H1 (cell line): ENCODE data around the gene FLT4. TPM values are rescaled to one million over a fixed set of nuclear protein-coding genes. Genes with fewer than 3 reads are reported as not detected.
A peak's percentile ranks its signal among the peaks of the same experiment; 100 is the strongest.

Experiments
- CTCF ChIA-PET: fragments of 300-600 bp; sonication (Branson Sonifier 250); formaldehyde crosslinking; loops from one replicate; lab custom pipeline; 2021; ENCODE audit not compliant: partially characterized antibody; lab: Charles Lee
- POLR2A ChIA-PET: fragments of 300-600 bp; sonication (Branson Sonifier 250); formaldehyde crosslinking; loops from one replicate; lab custom pipeline; 2021; ENCODE audit warnings: inconsistent platforms; ENCODE audit not compliant: partially characterized antibody; lab: Charles Lee
- DNase-seq, 2 experiments: peaks; one replicate each; pipeline versions ENCODE4 v3.0.0 to v3.0.0-alpha.2; 2010 to 2022; ENCODE audit warnings: low spot score in 2 of 2, low read depth in 1 of 2, mixed read lengths in 1 of 2
- FAIRE-seq: peaks from 2 replicates; lab custom pipeline; 2011; peaks lifted over from hg19 to GRCh38; lab: Jason Lieb, UNC
- H2AFZ ChIP-seq: 2 replicates; pipeline ENCODE4 v1.8.1; 2012; ENCODE audit warnings: low read length, inconsistent platforms
- H2AK5ac ChIP-seq: 2 replicates; pipeline ENCODE4 v1.6.1; 2013; ENCODE audit warnings: low read depth, low read length
- H2BK120ac ChIP-seq: replicated peaks from 2 replicates; pipeline ENCODE3; 2013; ENCODE audit warnings: low read depth, low read length, inconsistent platforms
- H2BK12ac ChIP-seq: 2 replicates; pipeline ENCODE4 v1.6.1; 2013; ENCODE audit warnings: low read depth, low read length
- H2BK15ac ChIP-seq: 2 replicates; pipeline ENCODE4 v1.6.1; 2013; ENCODE audit warnings: low read length
- H2BK20ac ChIP-seq: 2 replicates; pipeline ENCODE4 v1.6.1; 2013; ENCODE audit warnings: low read length
- H2BK5ac ChIP-seq: 2 replicates; pipeline ENCODE4 v1.6.1; 2013; ENCODE audit warnings: low read depth, low read length
- H3K14ac ChIP-seq: 2 replicates; pipeline ENCODE4 v1.6.1; 2013; ENCODE audit warnings: inconsistent platforms; ENCODE audit not compliant: insufficient read length
- H3K18ac ChIP-seq: 2 replicates; pipeline ENCODE4 v1.6.1; 2013; ENCODE audit warnings: low read length; ENCODE audit errors: extremely low read depth
- H3K23ac ChIP-seq: 2 replicates; pipeline ENCODE4 v1.6.1; 2013; ENCODE audit warnings: inconsistent platforms; ENCODE audit not compliant: insufficient read length
- H3K23me2 ChIP-seq: 2 replicates; pipeline ENCODE4 v1.6.1; 2013; ENCODE audit warnings: low read depth, low read length
- H3K27ac ChIP-seq: 2 replicates; pipeline ENCODE4 v1.6.1; 2011; ENCODE audit warnings: low read depth, low read length, inconsistent platforms
- H3K27me3 ChIP-seq, 4 experiments: replicated peaks in 1 of 4; 1 replicate in 1 of 4; 2 replicates in 3 of 4; pipeline versions ENCODE4 v1.6.1 to v1.8.1; 2011 to 2013; ENCODE audit warnings: low read length in 3 of 4, mild to moderate bottlenecking in 3 of 4, inconsistent platforms in 2 of 4, mixed read lengths in 2 of 4, moderate library complexity in 1 of 4; ENCODE audit not compliant: control insufficient read depth in 3 of 4, insufficient read depth in 3 of 4; ENCODE audit errors: extremely low read depth in 1 of 4
- H3K36me3 ChIP-seq, 4 experiments: 2 replicates each; pipeline versions ENCODE4 v1.6.1 to v1.8.1; 2011 to 2013; ENCODE audit warnings: mild to moderate bottlenecking in 4 of 4, low read length in 3 of 4, moderate library complexity in 2 of 4, control low read depth in 1 of 4, inconsistent platforms in 1 of 4; ENCODE audit not compliant: insufficient read depth in 4 of 4, control insufficient read depth in 2 of 4
- H3K4ac ChIP-seq: replicated peaks from 2 replicates; pipeline ENCODE3; 2013; ENCODE audit warnings: low read length, low read depth, mixed read lengths, inconsistent platforms; ENCODE audit not compliant: insufficient read length
- H3K4me1 ChIP-seq, 4 experiments: replicated peaks in 1 of 4; 1 replicate in 1 of 4; 2 replicates in 3 of 4; pipeline versions ENCODE4 v1.6.1 to v1.8.1; 2011 to 2013; ENCODE audit warnings: low read length in 3 of 4, inconsistent platforms in 2 of 4, mixed read lengths in 1 of 4; ENCODE audit not compliant: insufficient read depth in 4 of 4, control insufficient read depth in 3 of 4
- H3K4me2 ChIP-seq, 2 experiments: 2 replicates each; pipeline versions ENCODE4 v1.6.1 to v1.8.1; 2011 to 2013; ENCODE audit warnings: low read depth in 2 of 2, low read length in 2 of 2, control low read depth in 1 of 2, inconsistent platforms in 1 of 2, mild to moderate bottlenecking in 1 of 2; ENCODE audit not compliant: insufficient read depth in 1 of 2
- H3K4me3 ChIP-seq, 4 experiments: fragments of 200-600, 300-600 bp in 1 of 4; sonication (generic), shearing (Covaris generic), sonication (Bioruptor Twin) in 1 of 4; 2 replicates each; pipeline versions ENCODE4 v1.5.1 to v1.8.1; 2011 to 2016; ENCODE audit warnings: low read length in 4 of 4, low read depth in 3 of 4, control low read depth in 2 of 4, inconsistent platforms in 2 of 4, mild to moderate bottlenecking in 2 of 4, mixed read lengths in 1 of 4, moderate library complexity in 1 of 4; ENCODE audit not compliant: insufficient read depth in 2 of 4; ENCODE audit errors: extremely low read depth in 1 of 4
- H3K56ac ChIP-seq: replicated peaks from 2 replicates; pipeline ENCODE3; 2013; ENCODE audit warnings: low read depth, mild to moderate bottlenecking, mixed read lengths, low read length, inconsistent platforms; ENCODE audit not compliant: insufficient read length
- H3K79me1 ChIP-seq: 2 replicates; pipeline ENCODE4 v1.6.1; 2013; ENCODE audit warnings: low read depth, low read length, control low read depth
- H3K79me2 ChIP-seq, 2 experiments: 2 replicates each; pipeline versions ENCODE4 v1.6.1 to v1.8.1; 2012 to 2013; ENCODE audit warnings: low read length in 2 of 2, mild to moderate bottlenecking in 2 of 2, inconsistent platforms in 1 of 2; ENCODE audit not compliant: insufficient read depth in 2 of 2, control insufficient read depth in 1 of 2
- H3K9ac ChIP-seq, 4 experiments: replicated peaks in 1 of 4; 1 replicate in 1 of 4; 2 replicates in 3 of 4; pipeline versions ENCODE4 v1.6.1 to v1.8.1; 2011 to 2013; ENCODE audit warnings: low read depth in 3 of 4, low read length in 3 of 4, control low read depth in 2 of 4, mild to moderate bottlenecking in 2 of 4, moderate library complexity in 2 of 4, inconsistent platforms in 1 of 4; ENCODE audit errors: extremely low read depth in 1 of 4
- H3K9me3 ChIP-seq, 2 experiments: 2 replicates each; pipeline versions ENCODE4 v1.6.1 to v1.8.1; 2012 to 2013; ENCODE audit warnings: mild to moderate bottlenecking in 2 of 2, moderate library complexity in 2 of 2, control low read depth in 1 of 2, inconsistent platforms in 1 of 2, low read depth in 1 of 2, low read length in 1 of 2, mixed read lengths in 1 of 2; ENCODE audit not compliant: insufficient read depth in 2 of 2
- H4K20me1 ChIP-seq, 2 experiments: replicated peaks in 1 of 2; 2 replicates each; pipeline versions ENCODE3 to v1.8.1; 2011 to 2013; ENCODE audit warnings: inconsistent platforms in 2 of 2, low read length in 2 of 2, mild to moderate bottlenecking in 1 of 2; ENCODE audit not compliant: insufficient read depth in 2 of 2, control insufficient read depth in 1 of 2
- H4K5ac ChIP-seq: 2 replicates; pipeline ENCODE4 v1.6.1; 2013; ENCODE audit warnings: low read length, low read depth, mixed read lengths, inconsistent platforms; ENCODE audit not compliant: insufficient read length
- H4K8ac ChIP-seq: 2 replicates; pipeline ENCODE4 v1.8.0; 2013; ENCODE audit warnings: mild to moderate bottlenecking, moderate library complexity, low read length, inconsistent platforms; ENCODE audit not compliant: insufficient read depth; ENCODE audit errors: extremely low read depth
- H4K91ac ChIP-seq: replicated peaks from 2 replicates; pipeline ENCODE3; 2013; ENCODE audit warnings: low read length, mixed read lengths, inconsistent platforms; ENCODE audit not compliant: insufficient read length
- E2F6 ChIP-seq: IDR thresholded peaks from 2 replicates; pipeline ENCODE4 v1.6.1; 2012; ENCODE audit warnings: inconsistent platforms
- SP4 ChIP-seq: IDR thresholded peaks from 2 replicates; pipeline ENCODE4 v1.6.1; 2012; ENCODE audit warnings: low read length, inconsistent platforms
- WGBS, 2 experiments: shearing (Covaris generic) in 1 of 2; methylation state at CpG; one replicate each; pipeline versions ENCODE4 v1.1.6 to v1.1.7; 2013 to 2015; ENCODE audit warnings: low lambda C conversion rate in 2 of 2, mixed read lengths in 2 of 2, inconsistent platforms in 1 of 2, low coverage in 1 of 2, missing lambda C conversion rate in 1 of 2; ENCODE audit not compliant: insufficient replicate concordance in 2 of 2, insufficient coverage in 1 of 2, insufficient read length in 1 of 2; ENCODE audit errors: extremely low coverage in 1 of 2, missing lambda C conversion rate in 1 of 2; 5-methylcytosine and 5-hydroxymethylcytosine counted together
- polyA plus RNA-seq, 7 experiments: library from polyadenylated mRNA; depleted of rRNA in 3 of 7; stranded (reverse) in 5 of 7; unstranded in 2 of 7; fragments of >200 nt in 5 of 7; fragments of 200-250 nt in 2 of 7; gene quantifications; 1 replicate in 5 of 7; 2 replicates in 1 of 7; 4 replicates in 1 of 7; pipeline versions ENCODE4 v1.2.1 to v1.2.3, GENCODE V29; 2011 to 2013; ENCODE audit warnings: missing spikeins in 2 of 7, mixed read lengths in 2 of 7
- total RNA-seq: library from RNA; stranded (reverse); fragmentation: NEBNext Ultra II Directional; extraction: Animal tissue kit (Norgen Biotek cat#: 25700); gene quantifications from 2 replicates; pipeline ENCODE4 v1.2.1, GENCODE V29; 2021

FLT4 gene
- total and polyA plus RNA-seq, 2 of the 8 experiments (the other 6 are each of a cell fraction or from before 2014, with no cell fraction given), result 6.5 to 7.7 TPM

DNA sequence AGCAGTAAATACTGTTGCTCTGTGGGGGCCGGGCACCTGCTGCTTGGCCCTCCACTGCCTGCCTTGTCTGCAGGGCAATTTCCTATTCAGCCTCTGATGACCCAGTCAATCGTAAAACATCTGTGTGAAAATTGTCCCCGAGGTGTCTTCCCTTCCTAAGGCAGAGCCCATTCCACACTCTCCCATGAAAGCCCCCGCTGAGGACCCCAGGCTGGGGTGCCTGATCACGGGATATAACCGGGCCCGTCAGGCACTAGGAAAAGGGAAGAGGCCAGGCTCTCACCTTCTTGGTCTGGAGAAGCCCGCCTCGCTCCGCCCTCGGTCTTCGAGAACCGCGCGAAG is 30.9 kb downstream of the FLT4 start:
- H3K79me1 ChIP-seq, result no peaks in the 10 kb centered on the region
- H2BK12ac ChIP-seq, result no peak overlapping the region
- H2AK5ac ChIP-seq, result no peak overlapping the region
- H3K4ac ChIP-seq, result peak overlapping the region; percentile 23
- ChIA-PET POLR2A (interaction anchor here (0.9 to 1.6 kb wide), 6 partner anchors 12 to 323 kb away, joined by 3 to 6 read pairs (median 3); partner anchors contain the start of gene ZFP62), CTCF (interaction anchor here (0.8 to 4.9 kb wide), 25 partner anchors 10 to 527 kb away, joined by 3 to 52 read pairs (median 5); no protein-coding TSS in a partner anchor)
- no peak overlapping the region for H2BK20ac ChIP-seq
- H3K56ac ChIP-seq, result no peak overlapping the region
- H3K4me1 ChIP-seq, result peaks cover 0 to 4% (median 1%) of the 10 kb centered on the region in 4 experiments; a peak in 4 of 7 replicates
- peak overlapping the region; percentile 78 for H3K18ac ChIP-seq
- H3K27me3 ChIP-seq, result peaks cover 0 to 13% (median 7%) of the 10 kb centered on the region in 4 experiments; a peak in 5 of 7 replicates
- H2BK120ac ChIP-seq, result no peak overlapping the region
- H2AFZ ChIP-seq, result peak overlapping the region; percentile 33; the same call in 1 of the 2 replicates
- no peaks in the 10 kb centered on the region for H3K9me3 ChIP-seq
- TF ChIP-seq SP4 (no peak), E2F6 (0 out of 2 replicates have a peak, but pooled peaks have one; percentile 35)
- H3K4me2 ChIP-seq, result peak overlapping the region; percentile 87
- no peaks in the 10 kb centered on the region for H3K79me2 ChIP-seq
- H4K20me1 ChIP-seq, result no peaks in the 10 kb centered on the region
- H3K9ac ChIP-seq, result peak overlapping the region in 2 of 4 experiments; percentile 17 to 74; a peak in 2 of 7 replicates
- no peak for FAIRE-seq
- H4K8ac ChIP-seq, result peak overlapping the region; percentile 92; the same call in 1 of the 2 replicates
- H2BK5ac ChIP-seq, result no peak overlapping the region
- no peak overlapping the region for H4K91ac ChIP-seq
- peak overlapping the region; percentile 43 for H4K5ac ChIP-seq
- H3K23ac ChIP-seq, result no peak overlapping the region
- no peak overlapping the region for H3K14ac ChIP-seq
- no peak overlapping the region for H3K27ac ChIP-seq
- H3K4me3 ChIP-seq, result peak overlapping the region; percentile 47 to 74 (median 62)
- no peak for DNase-seq
- H3K23me2 ChIP-seq, result peaks cover 4% of the 10 kb centered on the region; the same call in 1 of the 2 replicates
- 23% methylated on average over 14 of the region's 15 CpGs; no CpG with 5 or more reads in 1 of the 2 experiments for WGBS, 2 experiments
- H3K36me3 ChIP-seq, result no peaks in the 10 kb centered on the region
- no peak overlapping the region for H2BK15ac ChIP-seq
